B cell (primary cell): Measurements from ENCODE around the gene RTN4RL2. TPM values are rescaled to one million over a fixed set of nuclear protein-coding genes. Genes with fewer than 3 reads are reported as not detected.

Source experiments
- ATAC-seq: fragments of 200-7000 bp; cut with Tn5 transposase; one replicate; pipeline ENCODE4 v1.10.0; 2021; ENCODE audit warnings: low read depth, mild to moderate bottlenecking, moderate number of reproducible peaks, moderate library complexity
- CTCF ChIA-PET: fragments of 350-600 bp; sonication (Branson Sonifier 250); formaldehyde crosslinking; loops from one replicate; lab custom pipeline; 2021; ENCODE audit warnings: antibody characterized with exemption, inconsistent platforms; lab: Charles Lee
- POLR2A ChIA-PET: fragments of 350-600 bp; sonication (Branson Sonifier 250); formaldehyde crosslinking; loops from one replicate; lab custom pipeline; 2021; ENCODE audit warnings: antibody characterized with exemption; lab: Charles Lee
- DNase-seq: peaks from one replicate; pipeline ENCODE4 v3.0.0; 2013
- H2AFZ ChIP-seq: 2 replicates; pipeline ENCODE4 v1.6.1; 2012; ENCODE audit warnings: mild to moderate bottlenecking, low read depth, low read length; ENCODE audit not compliant: insufficient read depth, poor library complexity, severe bottlenecking
- H3K27ac ChIP-seq, 2 donors: 1 replicate in 1 of 2; 2 replicates in 1 of 2; pipeline ENCODE4 v1.5.1; 2012 to 2013; ENCODE audit warnings: low read length in 2 of 2, mild to moderate bottlenecking in 2 of 2, moderate library complexity in 1 of 2
- H3K27me3 ChIP-seq, 4 experiments: fragments of 200-600 bp in 1 of 4; sonication (generic) in 1 of 4; replicated peaks in 1 of 4; 1 replicate in 2 of 4; 2 replicates in 2 of 4; pipeline versions ENCODE4 v1.6.1 to v1.7.0; 2013 to 2016; ENCODE audit warnings: low read length in 3 of 4, mild to moderate bottlenecking in 2 of 4, mixed read lengths in 1 of 4, moderate library complexity in 1 of 4; ENCODE audit not compliant: insufficient read depth in 4 of 4, control insufficient read depth in 3 of 4; ENCODE audit errors: control extremely low read depth in 1 of 4
- H3K36me3 ChIP-seq, 2 experiments: replicated peaks in 1 of 2; 1 replicate in 1 of 2; 2 replicates in 1 of 2; pipeline versions ENCODE4 v1.6.1 to v1.7.1; 2013; ENCODE audit warnings: low read length in 1 of 2; ENCODE audit not compliant: insufficient read depth in 2 of 2, control insufficient read depth in 1 of 2; ENCODE audit errors: control extremely low read depth in 1 of 2, extremely low read depth in 1 of 2
- H3K4me1 ChIP-seq, 2 donors: fragments of 200-600 bp in 1 of 2; sonication (generic) in 1 of 2; 1 replicate in 1 of 2; 2 replicates in 1 of 2; pipeline versions ENCODE4 v1.5.1 to v1.6.1; 2013 to 2017; ENCODE audit warnings: low read length in 2 of 2; ENCODE audit not compliant: control insufficient read depth in 2 of 2, insufficient read depth in 2 of 2
- H3K4me2 ChIP-seq: replicated peaks from 2 replicates; pipeline ENCODE3; 2012; ENCODE audit warnings: mild to moderate bottlenecking, low read depth, low read length; ENCODE audit not compliant: poor library complexity, severe bottlenecking
- H3K4me3 ChIP-seq, 5 experiments: fragments of 200-600 bp in 1 of 5; sonication (generic) in 1 of 5; 1 replicate in 3 of 5; 2 replicates in 2 of 5; pipeline versions ENCODE4 v1.5.1 to v1.7.0; 2011 to 2016; ENCODE audit warnings: low read length in 4 of 5, mild to moderate bottlenecking in 4 of 5, low read depth in 2 of 5, control low read depth in 1 of 5, moderate library complexity in 1 of 5; ENCODE audit not compliant: insufficient read depth in 1 of 5; ENCODE audit errors: control extremely low read depth in 1 of 5, extremely low read depth in 1 of 5
- H3K79me2 ChIP-seq: fragments of 200-600 bp; sonication (generic); one replicate; pipeline ENCODE4 v1.6.0; 2016; ENCODE audit warnings: low read length; ENCODE audit not compliant: control insufficient read depth, insufficient read depth
- H3K9ac ChIP-seq: fragments of 200-600 bp; sonication (generic); 2 replicates; pipeline ENCODE4 v1.6.1; 2017; ENCODE audit warnings: mild to moderate bottlenecking, low read length, moderate library complexity
- H3K9me3 ChIP-seq, 3 donors: one replicate each; pipeline versions ENCODE4 v1.6.1 to v1.7.1; 2013; ENCODE audit warnings: low read length in 2 of 3; ENCODE audit not compliant: control insufficient read depth in 2 of 3, insufficient read depth in 1 of 3; ENCODE audit errors: control extremely low read depth in 1 of 3
- H4K20me1 ChIP-seq: 2 replicates; pipeline ENCODE4 v1.6.0; 2012; ENCODE audit warnings: mild to moderate bottlenecking, low read length; ENCODE audit not compliant: insufficient read depth, control insufficient read depth, poor library complexity, severe bottlenecking
- H3K27ac Mint-ChIP-seq: one replicate; pipeline ENCODE4 v1.8.0; 2021; ENCODE audit warnings: mixed read lengths
- H3K27me3 Mint-ChIP-seq: one replicate; pipeline ENCODE4 v1.8.0; 2021; ENCODE audit warnings: mixed read lengths
- H3K4me1 Mint-ChIP-seq: one replicate; pipeline ENCODE4 v1.8.0; 2021; ENCODE audit warnings: mixed read lengths
- H3K4me3 Mint-ChIP-seq: one replicate; pipeline ENCODE4 v1.8.0; 2021; ENCODE audit warnings: mixed read lengths
- H3K9me3 Mint-ChIP-seq: one replicate; pipeline ENCODE4 v1.8.0; 2022; ENCODE audit warnings: mixed read lengths; ENCODE audit not compliant: insufficient read depth
- EZH2 ChIP-seq: IDR thresholded peaks from 2 replicates; pipeline ENCODE4 v1.6.1; 2012; ENCODE audit warnings: borderline replicate concordance, low read depth, mild to moderate bottlenecking, moderate library complexity, low read length; ENCODE audit not compliant: insufficient read depth, poor library complexity, severe bottlenecking
- WGBS: methylation state at CpG from one replicate; pipeline ENCODE4 v1.1.5; 2013; ENCODE audit warnings: missing lambda C conversion rate; ENCODE audit not compliant: insufficient coverage; 5-methylcytosine and 5-hydroxymethylcytosine counted together
- intact Hi-C: fragments of 100-400 bp; cut with micrococcal nuclease; formaldehyde crosslinking; loops from one replicate; pipeline ENCODE4 v1.10.0; 2022
- polyA plus RNA-seq: library from polyadenylated mRNA; depleted of rRNA; stranded (reverse); fragments of >200 nt; gene quantifications from 2 replicates; pipeline ENCODE4 v1.2.3, GENCODE V29; 2012
- total RNA-seq, 2 donors: library from RNA; stranded (reverse); fragments of 120-200 nt in 1 of 2; gene quantifications; 1 replicate in 1 of 2; 2 replicates in 1 of 2; pipeline versions ENCODE4 v1.2.3 to v1.2.4, GENCODE V29; 2013 to 2022
- TF ChIP-seq, protein P1 (sequence below): fragments of 200-600 bp; IDR thresholded peaks from one replicate; pipeline ENCODE4 v1.8.0; 2022; ENCODE audit warnings: antibody characterized with exemption, mild to moderate bottlenecking

RTN4RL2 gene
- total and polyA plus RNA-seq, 2 donors (not counting 1 experiment from before 2014, with no cell fraction given) = 0.12 to 0.13 TPM

DNA sequence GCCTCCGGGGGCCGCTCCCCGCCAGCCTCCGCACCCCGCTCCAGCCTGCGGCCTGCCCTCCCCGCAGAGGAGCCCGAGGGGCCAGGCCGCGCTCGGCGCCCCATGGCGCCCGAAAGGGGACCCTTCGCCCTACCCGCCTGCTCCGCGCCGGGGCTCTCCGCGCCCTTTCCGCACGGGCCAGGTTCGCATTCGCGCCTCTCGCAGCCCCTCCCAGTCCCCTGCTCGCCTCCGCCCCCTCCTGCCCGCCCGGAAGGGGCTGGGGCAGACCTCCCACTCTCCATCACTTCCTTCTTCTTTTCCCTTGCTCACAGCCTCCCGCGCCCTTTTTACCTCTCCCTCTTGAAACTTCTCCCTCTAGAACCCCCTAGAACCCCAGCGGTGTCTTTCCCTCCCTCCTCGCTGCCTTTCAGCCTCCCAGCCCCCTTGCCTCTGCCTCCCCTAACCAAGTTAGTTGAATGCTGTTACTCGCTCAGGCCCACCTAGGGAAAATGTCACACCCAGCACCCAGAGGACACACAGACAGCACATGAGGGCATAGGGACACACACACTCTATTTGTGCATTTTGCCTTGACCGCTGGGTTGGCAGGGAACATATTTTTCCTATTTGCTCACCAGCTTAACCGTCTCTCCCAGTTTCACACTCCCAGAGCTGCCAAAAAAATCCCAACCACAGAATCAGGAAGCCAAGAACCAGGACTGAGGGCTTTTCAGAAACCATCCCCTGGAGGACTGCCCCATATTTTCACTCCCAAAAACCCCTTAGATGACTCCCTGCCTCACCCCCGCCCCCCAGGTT, 33.2 kb upstream of the RTN4RL2 start, which contains the start of gene SLC43A3:
SLC43A3 (minus strand) TSS at position 193 of the 798 bp plus-strand sequence. CDS start 949 bp downstream, outside the sequence.
- WGBS = 3% methylated on average over 38 of the region's 39 CpGs
- peaks cover 28 to 33% of the 10 kb centered on the region in 2 donors for H3K4me1 ChIP-seq
- H3K79me2 ChIP-seq = peaks cover 10% of the 10 kb centered on the region
- H3K4me3 Mint-ChIP-seq = peak within 1 kb of the TSS; percentile 91
- CTCF ChIA-PET = interaction anchor here (0.6 to 4.2 kb wide), 9 partner anchors 10 to 205 kb away, joined by 3 to 22 read pairs (median 4); no protein-coding TSS in a partner anchor
- H3K27me3 Mint-ChIP-seq = no peaks in the 10 kb centered on the region
- POLR2A ChIA-PET = no interaction called here
- no peaks in the 10 kb centered on the region for H4K20me1 ChIP-seq
- peaks cover 0 to 4% (median 0%) of the 10 kb centered on the region in 3 donors for H3K9me3 ChIP-seq
- ATAC-seq = peak; percentile 88
- H2AFZ ChIP-seq = peak within 1 kb of the TSS; percentile 95
- H3K9ac ChIP-seq = peak within 1 kb of the TSS; percentile 80
- no peak for TF ChIP-seq EZH2
- TF ChIP-seq, protein P1, sequence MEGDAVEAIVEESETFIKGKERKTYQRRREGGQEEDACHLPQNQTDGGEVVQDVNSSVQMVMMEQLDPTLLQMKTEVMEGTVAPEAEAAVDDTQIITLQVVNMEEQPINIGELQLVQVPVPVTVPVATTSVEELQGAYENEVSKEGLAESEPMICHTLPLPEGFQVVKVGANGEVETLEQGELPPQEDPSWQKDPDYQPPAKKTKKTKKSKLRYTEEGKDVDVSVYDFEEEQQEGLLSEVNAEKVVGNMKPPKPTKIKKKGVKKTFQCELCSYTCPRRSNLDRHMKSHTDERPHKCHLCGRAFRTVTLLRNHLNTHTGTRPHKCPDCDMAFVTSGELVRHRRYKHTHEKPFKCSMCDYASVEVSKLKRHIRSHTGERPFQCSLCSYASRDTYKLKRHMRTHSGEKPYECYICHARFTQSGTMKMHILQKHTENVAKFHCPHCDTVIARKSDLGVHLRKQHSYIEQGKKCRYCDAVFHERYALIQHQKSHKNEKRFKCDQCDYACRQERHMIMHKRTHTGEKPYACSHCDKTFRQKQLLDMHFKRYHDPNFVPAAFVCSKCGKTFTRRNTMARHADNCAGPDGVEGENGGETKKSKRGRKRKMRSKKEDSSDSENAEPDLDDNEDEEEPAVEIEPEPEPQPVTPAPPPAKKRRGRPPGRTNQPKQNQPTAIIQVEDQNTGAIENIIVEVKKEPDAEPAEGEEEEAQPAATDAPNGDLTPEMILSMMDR = no peak
- H3K27ac ChIP-seq = peak within 1 kb of the TSS; percentile 29 to 68
- DNase-seq = peak; percentile 78
- H3K27me3 ChIP-seq = no peaks in the 10 kb centered on the region
- peak within 1 kb of the TSS; percentile 96 for H3K4me2 ChIP-seq
- peaks cover 0 to 3% of the 10 kb centered on the region in 2 experiments for H3K36me3 ChIP-seq
- no peaks in the 10 kb centered on the region for H3K9me3 Mint-ChIP-seq
- H3K27ac Mint-ChIP-seq = peak within 1 kb of the TSS; percentile 92
- H3K4me3 ChIP-seq = peak within 1 kb of the TSS; percentile 32 to 90 (median 66)
- intact Hi-C loops = loop anchor here (1.0 to 5.0 kb wide), 2 partner anchors 90 to 103 kb away; partner anchors contain the start of genes P2RX3, SSRP1 and TIMM10
- peaks cover 36% of the 10 kb centered on the region for H3K4me1 Mint-ChIP-seq
